Tibial artery (tissue), 4 donors: ENCODE measurements around the gene C1GALT1.

Experiments used
- DNase-seq, 2 donors: peaks; one replicate each; pipeline ENCODE4 v3.0.0-alpha.2; 2019
- H3K27ac ChIP-seq, 2 donors: fragments of 200-600 bp; sonication (generic) in 1 of 2; 1 replicate in 1 of 2; 2 replicates in 1 of 2; pipeline ENCODE4 v1.5.1; 2018 to 2019; ENCODE audit warnings: mild to moderate bottlenecking in 1 of 2
- H3K27me3 ChIP-seq, 2 donors: fragments of 200-600 bp; sonication (generic) in 1 of 2; one replicate each; pipeline versions ENCODE4 v1.5.1 to v1.6.0; 2016 to 2019
- H3K36me3 ChIP-seq, 3 donors: fragments of 200-600 bp; sonication (generic) in 2 of 3; one replicate each; pipeline ENCODE4 v1.5.1; 2016 to 2019; ENCODE audit warnings: mild to moderate bottlenecking in 2 of 3
- H3K4me1 ChIP-seq, 4 donors: fragments of 200-600 bp; sonication (generic) in 2 of 4; 1 replicate in 3 of 4; 2 replicates in 1 of 4; pipeline ENCODE4 v1.5.1; 2016 to 2019
- H3K4me3 ChIP-seq, 2 donors: fragments of 200-600 bp; sonication (generic) in 1 of 2; 1 replicate in 1 of 2; 2 replicates in 1 of 2; pipeline ENCODE4 v1.5.1; 2018 to 2019; ENCODE audit warnings: mild to moderate bottlenecking in 2 of 2
- H3K9me3 ChIP-seq, 3 donors: fragments of 200-600 bp; sonication (generic) in 1 of 3; one replicate each; pipeline ENCODE4 v1.5.1; 2016 to 2019
- CTCF ChIP-seq, 2 experiments: fragments of 200-600 bp in 1 of 2; fragments of 450-650 bp in 1 of 2; IDR thresholded peaks; one replicate each; pipeline ENCODE4 v1.5.1; 2017 to 2019; ENCODE audit warnings: antibody characterized with exemption in 2 of 2, mild to moderate bottlenecking in 1 of 2, moderate library complexity in 1 of 2
- intact Hi-C: fragments of 100-400 bp; cut with DNase I; formaldehyde crosslinking; loops from one replicate; pipeline ENCODE4 v1.15.0; 2023; ENCODE audit warnings: low total_unique reads

The C1GALT1 gene

GRCh38 chr7:7274782-7275181 is 92.4 kb downstream of the C1GALT1 start:
- no peak for TF ChIP-seq CTCF (IDR thresholded peaks at IDR 0.05)
- no peaks in the 10 kb centered on the region for H3K4me1 ChIP-seq
- H3K9me3 ChIP-seq = no peaks in the 10 kb centered on the region
- no peaks in the 10 kb centered on the region for H3K36me3 ChIP-seq
- H3K4me3 ChIP-seq = no peak overlapping the region
- intact Hi-C loops = no loop called here
- no peaks in the 10 kb centered on the region for H3K27me3 ChIP-seq
- DNase-seq = no peak
- no peak overlapping the region for H3K27ac ChIP-seq

- H3K4me1 ChIP-seq = no peaks in the 10 kb centered on the region
These were observed 93.8 kb downstream of the C1GALT1 start for GRCh38 chr7:7276161-7276560.

GRCh38 chr7:7290429-7291122 is 108.2 kb downstream of the C1GALT1 start:
- Histone ChIP-seq H3K9me3 (peaks cover 0 to 7% (median 0%) of the 10 kb centered on the region in 3 donors), H3K36me3 (no peaks in the 10 kb centered on the region), H3K27ac (no peak overlapping the region), H3K27me3 (no peaks in the 10 kb centered on the region), H3K4me3 (no peak overlapping the region), H3K4me1 (no peaks in the 10 kb centered on the region)
- intact Hi-C loops = no loop called here
- TF ChIP-seq CTCF (IDR thresholded peaks at IDR 0.05) = no peak
- no peak for DNase-seq

More at GRCh38 chr7:7276161-7276560, 93.8 kb downstream of the C1GALT1 start:
- no peaks in the 10 kb centered on the region for H3K27me3 ChIP-seq
- intact Hi-C loops = no loop called here
- H3K36me3 ChIP-seq = no peaks in the 10 kb centered on the region
- no peaks in the 10 kb centered on the region for H3K9me3 ChIP-seq
- DNase-seq = no peak
- TF ChIP-seq CTCF (IDR thresholded peaks at IDR 0.05) = no peak
- H3K4me3 ChIP-seq = no peak overlapping the region
- H3K27ac ChIP-seq = no peak overlapping the region

GRCh38 chr7:7292085-7292484 is 109.7 kb downstream of the C1GALT1 start:
- intact Hi-C loops = no loop called here
- no peaks in the 10 kb centered on the region for H3K27me3 ChIP-seq
- no peaks in the 10 kb centered on the region for H3K9me3 ChIP-seq
- DNase-seq = no peak
- no peak overlapping the region for H3K4me3 ChIP-seq
- TF ChIP-seq CTCF (IDR thresholded peaks at IDR 0.05) = no peak
- no peaks in the 10 kb centered on the region for H3K4me1 ChIP-seq
- H3K27ac ChIP-seq = no peak overlapping the region
- no peaks in the 10 kb centered on the region for H3K36me3 ChIP-seq

- H3K36me3 ChIP-seq = no peaks in the 10 kb centered on the region
- no peaks in the 10 kb centered on the region for H3K9me3 ChIP-seq
- intact Hi-C loops = no loop called here
- no peak for TF ChIP-seq CTCF (IDR thresholded peaks at IDR 0.05)
- no peaks in the 10 kb centered on the region for H3K4me1 ChIP-seq
- no peak for DNase-seq
- no peak overlapping the region for H3K4me3 ChIP-seq
- no peak overlapping the region for H3K27ac ChIP-seq
- H3K27me3 ChIP-seq = no peaks in the 10 kb centered on the region
These were observed 110.3 kb downstream of the C1GALT1 start for GRCh38 chr7:7292608-7293007.

GRCh38 chr7:7293092-7293491 is 110.7 kb downstream of the C1GALT1 start:
- TF ChIP-seq CTCF (IDR thresholded peaks at IDR 0.05) = no peak
- H3K27ac ChIP-seq = no peak overlapping the region
- no peak for DNase-seq
- H3K4me1 ChIP-seq = no peaks in the 10 kb centered on the region
- H3K36me3 ChIP-seq = no peaks in the 10 kb centered on the region
- no peaks in the 10 kb centered on the region for H3K9me3 ChIP-seq
- no peaks in the 10 kb centered on the region for H3K27me3 ChIP-seq
- intact Hi-C loops = no loop called here
- no peak overlapping the region for H3K4me3 ChIP-seq
